Fibroblast of lung (primary cell): ENCODE data around the gene DOK1. TPM values are rescaled to one million over a fixed set of nuclear protein-coding genes. Genes with fewer than 3 reads are reported as not detected.

Experiments used
- DNase-seq, 2 donors: peaks; one replicate each; pipeline versions ENCODE4 v3.0.0 to v3.0.0-alpha.2; 2010; ENCODE audit warnings: low read depth in 2 of 2
- H2AFZ ChIP-seq: 2 replicates; pipeline ENCODE4 v1.5.1; 2012; ENCODE audit warnings: low read length, control low read depth, inconsistent platforms
- H3K27ac ChIP-seq: 2 replicates; pipeline ENCODE4 v1.5.1; 2011; ENCODE audit warnings: low read length, control low read depth; ENCODE audit not compliant: insufficient read depth
- H3K27me3 ChIP-seq: 2 replicates; pipeline ENCODE4 v1.5.1; 2011; ENCODE audit warnings: mild to moderate bottlenecking, low read length; ENCODE audit not compliant: control insufficient read depth, insufficient read depth
- H3K36me3 ChIP-seq: 2 replicates; pipeline ENCODE4 v1.5.1; 2011; ENCODE audit warnings: low read length; ENCODE audit not compliant: control insufficient read depth, insufficient read depth
- H3K4me1 ChIP-seq: 2 replicates; pipeline ENCODE4 v1.5.1; 2011; ENCODE audit warnings: low read length; ENCODE audit not compliant: control insufficient read depth, insufficient read depth; ENCODE audit errors: extremely low read depth
- H3K4me2 ChIP-seq: 2 replicates; pipeline ENCODE4 v1.5.1; 2011; ENCODE audit warnings: low read length, control low read depth; ENCODE audit not compliant: insufficient read depth; ENCODE audit errors: extremely low read depth
- H3K4me3 ChIP-seq, 4 experiments: fragments of 200-600 bp in 1 of 4; sonication (generic) in 1 of 4; replicated peaks in 1 of 4; 2 replicates each; pipeline ENCODE4 v1.5.1; 2011 to 2016; ENCODE audit warnings: low read length in 4 of 4, low read depth in 3 of 4, mild to moderate bottlenecking in 3 of 4, control low read depth in 2 of 4, inconsistent platforms in 1 of 4, mixed read lengths in 1 of 4; ENCODE audit not compliant: insufficient read depth in 1 of 4; ENCODE audit errors: control extremely low read depth in 1 of 4
- H3K79me2 ChIP-seq: 2 replicates; pipeline ENCODE4 v1.5.1; 2012; ENCODE audit warnings: mild to moderate bottlenecking, low read length, inconsistent platforms; ENCODE audit not compliant: control insufficient read depth, insufficient read depth
- H3K9ac ChIP-seq: 2 replicates; pipeline ENCODE4 v1.5.1; 2011; ENCODE audit warnings: mild to moderate bottlenecking, low read length, control low read depth; ENCODE audit not compliant: insufficient read depth
- H3K9me3 ChIP-seq: 2 replicates; pipeline ENCODE4 v1.5.1; 2012; ENCODE audit warnings: low read depth, low read length; ENCODE audit not compliant: control insufficient read depth, insufficient read depth
- H4K20me1 ChIP-seq: 2 replicates; pipeline ENCODE4 v1.5.1; 2011; ENCODE audit warnings: low read length; ENCODE audit not compliant: control insufficient read depth, insufficient read depth; ENCODE audit errors: extremely low read depth
- CTCF ChIP-seq, 2 donors: IDR thresholded peaks in 1 of 2; conservative IDR thresholded peaks in 1 of 2; 1 replicate in 1 of 2; 2 replicates in 1 of 2; pipeline ENCODE4 v1.5.1; 2011 to 2012; ENCODE audit warnings: low read length in 2 of 2, control low read depth in 1 of 2, inconsistent platforms in 1 of 2, low read depth in 1 of 2, mild to moderate bottlenecking in 1 of 2
- EZH2 ChIP-seq: IDR thresholded peaks from 2 replicates; pipeline ENCODE4 v1.5.1; 2012; ENCODE audit warnings: low read length, control low read depth, mild to moderate bottlenecking; ENCODE audit errors: missing control alignments
- polyA plus RNA-seq, 2 donors: library from polyadenylated mRNA; depleted of rRNA in 1 of 2; stranded (reverse) in 1 of 2; unstranded in 1 of 2; fragments of >200 nt; gene quantifications; 2 replicates each; pipeline ENCODE4 v1.2.1, GENCODE V29; 2011 to 2012; ENCODE audit warnings: missing spikeins in 1 of 2
- total RNA-seq: library from RNA; depleted of rRNA; stranded (reverse); fragments of >200 nt; gene quantifications from 2 replicates; pipeline ENCODE4 v1.2.1, GENCODE V29; 2014

DOK1 gene
- total and polyA plus RNA-seq, 2 donors (not counting 1 experiment from before 2014, with no cell fraction given), result 11.4 to 31.7 TPM

- no peak overlapping the region for H2AFZ ChIP-seq
- H3K36me3 ChIP-seq, result peaks cover 19% of the 10 kb centered on the region
- TF ChIP-seq CTCF (conservative IDR thresholded peaks at IDR 0.05 in 1 of 2, IDR thresholded peaks at IDR 0.05 in 1 of 2; ENCODE audit: low read depth in 1 of 2, low read length in 2 of 2) (no peak), EZH2 (no peak)
- H3K79me2 ChIP-seq, result peaks cover 25% of the 10 kb centered on the region
- H3K4me3 ChIP-seq, result peak overlapping the region in 1 of 4 experiments; percentile 97
- H3K9ac ChIP-seq, result no peak overlapping the region
- no peaks in the 10 kb centered on the region for H4K20me1 ChIP-seq
- no peaks in the 10 kb centered on the region for H3K9me3 ChIP-seq
- peaks cover 7% of the 10 kb centered on the region for H3K4me1 ChIP-seq
- no peak for DNase-seq
- no peaks in the 10 kb centered on the region for H3K27me3 ChIP-seq
- H3K4me2 ChIP-seq, result no peak overlapping the region
- no peak overlapping the region for H3K27ac ChIP-seq
Measured at GRCh38 chr2:74531666-74532065, 22.9 kb upstream of the DOK1 start.

- Histone ChIP-seq H3K27me3 (no peaks in the 10 kb centered on the region), H3K79me2 (peaks cover 23% of the 10 kb centered on the region), H3K36me3 (peaks cover 14% of the 10 kb centered on the region), H3K9me3 (no peaks in the 10 kb centered on the region), H3K4me3 (no peak overlapping the region), H3K27ac (no peak overlapping the region), H2AFZ (no peak overlapping the region), H3K4me1 (peaks cover 7% of the 10 kb centered on the region), H4K20me1 (no peaks in the 10 kb centered on the region), H3K9ac (no peak overlapping the region), H3K4me2 (no peak overlapping the region)
- TF ChIP-seq CTCF (conservative IDR thresholded peaks at IDR 0.05 in 1 of 2, IDR thresholded peaks at IDR 0.05 in 1 of 2; ENCODE audit: low read depth in 1 of 2, low read length in 2 of 2), result peak in 1 of 2 donors; percentile 30
- TF ChIP-seq EZH2, result no peak
- peak in 1 of 2 donors; percentile 76 for DNase-seq
Measured at GRCh38 chr2:74532222-74532621, 22.3 kb upstream of the DOK1 start.

GRCh38 chr2:74533464-74533863 is 21.1 kb upstream of the DOK1 start:
- no peak overlapping the region for H2AFZ ChIP-seq
- peaks cover 7% of the 10 kb centered on the region for H3K4me1 ChIP-seq
- no peak overlapping the region for H3K27ac ChIP-seq
- H3K9me3 ChIP-seq, result no peaks in the 10 kb centered on the region
- H3K36me3 ChIP-seq, result peaks cover 5% of the 10 kb centered on the region
- H4K20me1 ChIP-seq, result no peaks in the 10 kb centered on the region
- no peak overlapping the region for H3K4me2 ChIP-seq
- no peak overlapping the region for H3K9ac ChIP-seq
- peaks cover 2% of the 10 kb centered on the region for H3K27me3 ChIP-seq
- TF ChIP-seq CTCF (conservative IDR thresholded peaks at IDR 0.05 in 1 of 2, IDR thresholded peaks at IDR 0.05 in 1 of 2; ENCODE audit: low read depth in 1 of 2, low read length in 2 of 2), result no peak
- no peak for TF ChIP-seq EZH2
- no peak overlapping the region for H3K4me3 ChIP-seq
- H3K79me2 ChIP-seq, result peaks cover 12% of the 10 kb centered on the region
- DNase-seq, result no peak
